Activated gamma-delta T cell treated with anti-CD3 and anti-CD28 coated beads, Interleukin-2, amount 50 U/mL, for 16 hours (primary cell): ENCODE data around the gene RAB36.

ENCODE experiments used
- DNase-seq: peaks from one replicate; pipeline ENCODE4 v3.0.0-alpha.2; 2020; ENCODE audit warnings: low read depth

Gene RAB36

DNA sequence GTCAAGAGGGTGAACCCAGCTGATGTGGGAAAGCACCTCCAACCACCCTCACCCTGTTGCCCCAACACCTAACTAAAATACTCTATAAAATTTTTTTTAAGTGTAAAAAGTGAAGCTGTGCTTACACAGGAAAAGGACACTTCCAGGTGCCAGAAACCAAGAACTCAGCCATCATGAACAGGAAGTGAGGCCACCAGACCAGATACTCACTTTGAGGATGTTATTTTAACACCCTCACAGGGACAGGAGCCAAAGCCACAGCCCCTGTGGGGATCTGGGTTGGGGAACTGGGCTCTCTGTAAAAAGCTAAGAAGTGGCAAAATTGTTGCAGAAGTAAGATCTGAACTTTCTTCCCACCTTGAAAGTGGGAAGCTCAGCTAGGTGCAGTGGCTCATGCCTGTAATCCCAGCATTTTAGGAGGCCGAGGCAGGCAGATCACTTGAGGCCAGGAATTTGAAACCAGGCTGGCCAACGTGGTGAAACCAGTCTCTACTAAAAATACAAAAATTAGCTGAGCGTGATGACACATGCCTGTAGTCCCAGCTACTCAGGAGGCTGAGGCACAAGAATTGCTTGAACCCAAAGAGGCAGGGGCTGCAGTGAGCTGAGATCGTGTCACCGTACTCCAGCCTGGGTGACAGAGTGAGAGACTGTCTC, 7.2 kb upstream of the RAB36 start:
- peak; percentile 45 for DNase-seq

- DNase-seq, result no peak
Observed at GRCh38 chr22:23138584-23139435, 6.5 kb upstream of the RAB36 start.

DNA sequence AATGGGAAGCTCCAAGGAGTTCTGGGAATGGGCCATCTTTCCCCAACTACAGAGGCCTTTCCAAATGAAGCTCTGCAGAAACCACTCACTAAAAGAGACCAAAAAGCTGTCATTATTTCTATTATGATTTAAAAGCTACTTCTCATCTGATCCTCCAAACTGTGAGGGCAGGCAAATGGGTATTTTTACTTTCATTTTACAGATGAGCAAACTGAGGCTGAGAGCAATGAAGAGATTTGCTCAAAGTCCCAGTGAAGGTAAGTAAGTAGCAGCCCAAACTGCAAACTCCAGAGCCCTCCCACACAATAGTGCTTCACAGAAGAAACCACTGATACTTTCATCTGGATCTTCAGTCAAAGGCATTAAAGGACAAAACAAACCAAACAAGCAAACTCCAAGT, 4.9 kb upstream of the RAB36 start:
- no peak for DNase-seq

DNA sequence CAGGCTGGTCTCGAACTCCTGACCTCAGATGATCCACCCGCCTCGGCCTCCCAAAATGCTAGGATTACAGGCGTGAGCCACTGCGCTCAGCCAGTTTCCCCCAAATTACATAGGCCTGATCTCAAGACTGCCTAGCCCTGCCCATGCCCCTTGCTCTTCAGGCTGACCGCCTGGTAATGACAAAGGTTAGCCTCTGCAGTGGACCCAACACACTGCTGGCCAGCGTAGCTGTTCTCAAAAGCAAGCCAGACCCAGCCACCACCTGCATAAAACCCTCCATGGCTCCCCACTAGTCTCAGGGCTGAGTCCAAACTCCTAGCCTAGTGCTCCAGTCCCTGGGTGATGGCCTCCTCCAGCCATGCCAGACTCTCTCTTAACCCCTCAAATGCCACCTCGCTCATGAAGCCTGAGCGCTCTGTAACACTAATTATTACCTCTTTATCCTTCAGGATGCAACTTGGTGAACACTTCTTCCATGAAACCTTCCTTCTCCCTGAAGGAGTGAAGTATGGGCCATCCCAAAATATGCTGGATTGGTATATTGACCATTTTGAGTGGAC, 2.7 kb upstream of the RAB36 start:
- no peak for DNase-seq

DNA sequence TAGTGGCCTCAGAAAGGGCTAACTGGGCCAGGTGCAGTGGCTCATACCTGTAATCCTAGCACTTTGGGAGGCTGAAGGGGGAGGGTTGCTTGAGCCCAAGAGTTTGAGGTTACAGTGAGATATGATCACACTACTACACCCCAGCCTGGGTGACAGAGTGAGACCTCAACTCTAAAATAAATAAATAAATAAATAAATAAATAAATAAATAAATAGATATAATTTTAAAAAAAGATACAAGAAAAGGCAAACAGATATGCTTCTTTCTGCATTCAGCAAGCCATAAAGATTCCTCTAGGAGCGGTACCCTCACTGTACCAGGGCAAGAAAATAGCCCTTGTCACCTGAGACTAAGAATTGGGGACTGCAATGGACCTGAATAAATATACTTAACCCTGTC, 2.2 kb upstream of the RAB36 start:
- DNase-seq, result no peak

GRCh38 chr22:23144432-23144831, 845 bp upstream of the RAB36 start:
- DNase-seq, result no peak

DNA sequence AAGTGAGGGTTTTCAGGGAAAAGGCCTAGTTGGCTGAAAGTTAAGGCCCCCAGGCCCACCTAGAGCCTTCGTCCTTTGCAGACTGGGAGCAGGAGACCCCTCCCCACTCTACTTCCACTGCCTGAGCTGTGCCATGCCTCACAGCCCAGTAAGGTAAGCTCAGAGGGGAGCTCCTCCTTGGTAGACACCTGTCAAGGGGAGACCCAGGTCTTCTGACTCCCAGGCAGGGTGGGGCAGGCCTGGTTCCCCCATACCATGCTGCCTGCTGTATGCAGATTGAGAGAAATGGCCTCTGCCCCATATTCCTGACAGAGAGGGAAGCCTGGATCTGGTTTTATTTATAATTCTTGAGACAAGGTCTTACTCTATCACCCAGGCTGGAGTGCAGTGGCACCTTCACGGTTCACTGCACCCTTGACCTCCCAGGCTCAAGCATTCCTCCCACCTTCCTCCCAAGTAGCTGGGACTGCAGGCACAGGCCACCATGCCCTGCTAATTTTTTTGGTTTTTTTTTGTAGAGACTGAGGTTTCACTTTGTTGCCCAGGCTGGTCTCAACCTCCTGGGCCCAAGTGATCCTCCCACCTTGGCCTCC, 697 bp downstream of the RAB36 start:
- no peak for DNase-seq

DNA sequence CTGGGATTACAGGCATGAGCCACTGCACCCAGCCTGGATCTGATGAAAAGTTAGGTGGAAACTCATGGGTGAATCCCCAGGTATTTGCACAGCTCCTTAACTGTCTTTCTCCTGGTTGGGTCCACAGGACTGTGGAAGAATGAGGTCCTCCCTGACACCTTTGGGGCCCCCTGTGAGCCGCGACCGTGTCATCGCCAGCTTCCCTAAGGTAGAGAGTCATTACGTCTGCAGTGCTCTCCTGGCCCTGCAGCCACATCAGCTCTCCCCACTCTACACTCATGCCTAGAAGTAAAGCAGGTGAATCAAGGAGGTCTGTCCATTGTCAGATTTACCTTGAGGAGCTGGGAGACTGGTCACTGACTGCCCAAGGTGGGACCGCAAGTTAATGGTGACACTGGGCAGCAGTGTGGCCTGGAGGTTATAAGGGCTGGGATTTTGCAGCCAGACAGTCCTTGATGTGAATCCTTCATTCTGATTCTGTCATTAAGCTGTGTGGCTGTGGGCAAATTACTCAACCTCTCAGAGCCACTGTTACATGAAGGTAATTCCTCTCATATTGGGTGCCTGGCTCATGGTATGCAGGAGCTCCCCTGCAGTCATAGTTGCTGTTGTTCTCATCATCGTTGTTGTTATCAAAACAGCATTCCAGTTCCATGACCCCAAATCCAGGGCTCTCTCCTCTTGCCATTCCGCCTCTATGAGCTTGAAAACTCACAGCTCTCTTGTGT, 1.4 kb downstream of the RAB36 start:
- DNase-seq, result no peak

DNA sequence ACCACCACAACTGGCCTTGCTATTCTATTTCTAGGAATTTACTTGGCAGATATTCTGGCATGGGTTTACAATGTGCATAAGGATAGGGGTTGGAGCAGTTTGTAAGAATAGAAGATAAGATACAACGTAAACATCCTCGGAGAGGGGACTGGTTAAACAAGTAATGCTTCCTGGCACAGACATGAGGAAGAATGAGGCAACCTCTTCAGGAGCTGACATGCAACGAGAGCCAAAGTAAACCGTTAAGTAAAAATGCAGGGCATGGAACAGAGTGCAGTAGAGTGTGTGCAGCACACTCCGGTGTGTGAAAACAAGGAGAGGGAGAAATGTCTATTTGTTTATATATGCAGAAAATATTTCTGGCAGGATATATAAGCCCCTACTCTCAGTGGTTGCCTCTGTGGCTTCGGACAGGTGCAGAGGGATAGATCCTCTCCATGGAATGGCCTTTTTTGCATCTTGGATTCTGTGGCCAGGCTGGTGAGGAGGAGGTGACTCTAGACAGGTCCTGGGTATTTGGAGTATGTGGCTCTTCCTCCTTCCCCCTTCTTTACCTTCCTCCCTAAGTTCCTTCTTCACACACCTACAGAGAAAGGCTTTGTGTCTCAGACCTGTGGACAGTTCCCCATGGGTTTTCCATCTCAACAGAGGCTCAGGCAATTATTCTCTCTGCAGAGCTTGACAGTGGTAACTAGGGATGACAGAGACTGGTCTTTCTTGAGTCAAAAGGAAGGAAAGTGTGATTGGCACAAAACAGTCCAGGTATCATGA, 2.5 kb downstream of the RAB36 start:
- no peak for DNase-seq

GRCh38 chr22:23149743-23150238, 4.5 kb downstream of the RAB36 start:
- DNase-seq, result no peak

GRCh38 chr22:23150762-23151161, 5.5 kb downstream of the RAB36 start:
- no peak for DNase-seq

- no peak for DNase-seq
Observed at GRCh38 chr22:23151827-23152226, 6.5 kb downstream of the RAB36 start.

DNA sequence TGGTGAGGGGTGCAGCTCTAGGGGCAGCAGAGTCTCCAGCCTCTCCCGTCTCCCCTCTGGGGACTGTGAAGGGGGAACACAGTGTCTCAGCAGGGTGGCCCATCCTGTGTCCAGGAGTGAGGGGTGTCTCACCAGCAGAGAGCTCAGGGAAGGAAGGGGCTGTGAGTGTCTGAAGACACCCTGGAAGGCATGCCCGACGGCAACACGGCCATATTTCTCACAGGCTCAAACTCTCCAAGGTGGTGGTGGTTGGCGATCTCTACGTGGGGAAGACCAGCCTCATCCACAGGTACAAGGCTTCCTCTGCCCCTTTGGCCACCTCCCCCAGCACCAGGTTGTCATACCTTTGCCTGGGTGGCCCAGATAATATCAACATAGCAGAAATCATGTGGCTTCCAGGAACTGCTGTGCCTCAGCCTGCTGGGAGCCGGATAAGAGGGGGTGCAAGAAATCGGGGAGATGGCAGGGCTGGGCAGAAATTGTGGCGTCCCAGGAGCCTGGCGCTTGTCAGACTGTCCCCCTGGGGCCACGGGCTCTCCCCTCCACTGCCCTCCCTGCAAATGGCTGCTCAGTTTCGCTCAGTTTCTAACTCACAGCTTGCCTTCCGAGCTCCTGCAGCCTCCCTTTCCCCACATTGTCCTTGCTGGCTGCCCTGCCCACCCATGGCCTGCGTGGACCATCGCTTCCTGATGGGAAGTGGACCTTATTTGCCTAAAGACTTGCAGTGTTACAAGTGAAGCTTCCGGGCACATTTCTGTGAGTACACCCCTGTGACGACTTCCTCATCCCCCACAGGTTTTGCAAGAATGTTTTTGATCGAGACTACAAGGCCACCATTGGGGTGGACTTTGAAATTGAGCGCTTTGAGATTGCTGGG, 7.2 kb downstream of the RAB36 start:
- no peak for DNase-seq

GRCh38 chr22:23153994-23154393, 8.7 kb downstream of the RAB36 start:
- no peak for DNase-seq

- no peak for DNase-seq
Observed at GRCh38 chr22:23154461-23154860, 9.2 kb downstream of the RAB36 start.

GRCh38 chr22:23155143-23155542, 9.9 kb downstream of the RAB36 start:
- DNase-seq, result no peak

- no peak for DNase-seq
Observed at GRCh38 chr22:23155831-23156230, 10.6 kb downstream of the RAB36 start.

DNA sequence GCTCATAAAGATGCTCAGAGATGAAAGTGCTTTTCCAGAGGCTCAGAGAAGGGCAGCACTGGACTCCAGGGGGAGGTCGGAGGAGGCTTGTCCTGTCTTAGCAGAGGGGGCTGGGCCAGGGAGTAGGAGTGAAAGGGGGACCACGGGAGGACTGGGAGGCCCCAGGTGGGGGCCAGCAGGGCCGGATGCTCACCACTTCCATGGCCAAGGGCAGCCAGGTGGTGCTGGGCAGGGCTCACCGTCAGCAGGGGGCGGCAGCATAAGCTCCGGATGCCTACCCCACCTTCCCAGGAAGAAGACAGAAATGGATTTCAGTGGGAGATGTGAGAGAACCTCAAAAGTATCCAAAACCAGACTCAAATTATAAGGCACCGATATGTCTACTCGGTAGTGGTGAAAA, 11.0 kb downstream of the RAB36 start:
- DNase-seq, result no peak

- DNase-seq, result no peak
Observed at GRCh38 chr22:23157560-23158515, 12.6 kb downstream of the RAB36 start.
